ENCODE data around the gene DGKQ. TPM values are rescaled to one million over a fixed set of nuclear protein-coding genes. Genes with fewer than 3 reads are reported as not detected.
"Not testable (repeated sequence)": the region's sequence is repeated elsewhere in the genome, so short reads cannot be mapped to it uniquely, and the experiment has no call there.

DGKQ gene
- total RNA-seq, 1 experiment from 2014 or later = 6.7 TPM

- Histone ChIP-seq H3K9me3 (no peaks in the 10 kb centered on the region), H3K4me3 (no peak overlapping the region), H3K27me3 (no peaks in the 10 kb centered on the region)
These were observed 26.6 kb upstream of the DGKQ start for GRCh38 chr4:999882-1000425.

GRCh38 chr4:999240-999863, 26.0 kb upstream of the DGKQ start:
- not testable (repeated sequence) for H3K9me3 ChIP-seq, H3K27me3 ChIP-seq, H3K36me3 ChIP-seq, DNase-seq, H3K4me3 ChIP-seq

More at GRCh38 chr4:999882-1000425, 26.6 kb upstream of the DGKQ start:
- H3K36me3 ChIP-seq = no peaks in the 10 kb centered on the region
- no peak for DNase-seq

GRCh38 chr4:998096-998691, 24.8 kb upstream of the DGKQ start:
- Histone ChIP-seq H3K36me3 (no peaks in the 10 kb centered on the region), H3K4me3 (no peak overlapping the region), H3K27me3 (no peaks in the 10 kb centered on the region), H3K9me3 (no peaks in the 10 kb centered on the region)
- DNase-seq = no peak

GRCh38 chr4:997375-998071, 24.2 kb upstream of the DGKQ start:
- no peak for DNase-seq
- Histone ChIP-seq H3K4me3 (no peak overlapping the region), H3K27me3 (no peaks in the 10 kb centered on the region), H3K36me3 (no peaks in the 10 kb centered on the region), H3K9me3 (no peaks in the 10 kb centered on the region)

- Histone ChIP-seq H3K4me3 (no peak overlapping the region), H3K36me3 (no peaks in the 10 kb centered on the region), H3K27me3 (no peaks in the 10 kb centered on the region), H3K9me3 (no peaks in the 10 kb centered on the region)
- DNase-seq = no peak
These were observed 23.6 kb upstream of the DGKQ start for GRCh38 chr4:996997-997374.

- H3K4me3 ChIP-seq = no peak overlapping the region
- no peaks in the 10 kb centered on the region for H3K27me3 ChIP-seq
- no peaks in the 10 kb centered on the region for H3K36me3 ChIP-seq
These were observed 22.9 kb upstream of the DGKQ start for GRCh38 chr4:996030-996996.

GRCh38 chr4:995311-996026, 22.1 kb upstream of the DGKQ start:
- no peaks in the 10 kb centered on the region for H3K27me3 ChIP-seq
- H3K9me3 ChIP-seq = no peaks in the 10 kb centered on the region
- no peaks in the 10 kb centered on the region for H3K36me3 ChIP-seq
- no peak for DNase-seq
- H3K4me3 ChIP-seq = no peak overlapping the region

More at GRCh38 chr4:996030-996996, 22.9 kb upstream of the DGKQ start:
- no peaks in the 10 kb centered on the region for H3K9me3 ChIP-seq
- no peak for DNase-seq

GRCh38 chr4:993111-994029, 20.0 kb upstream of the DGKQ start, which contains the start of gene SLC26A1:
Gene SLC26A1 (minus strand): TSS chr4:993404. CDS start chr4:991703, 1,701 bp downstream.
- Histone ChIP-seq H3K27me3 (no peaks in the 10 kb centered on the region), H3K4me3 (no peak within 1 kb of the TSS), H3K9me3 (no peaks in the 10 kb centered on the region), H3K36me3 (no peaks in the 10 kb centered on the region)
- DNase-seq = no peak

GRCh38 chr4:992297-993110, 19.1 kb upstream of the DGKQ start:
- no peak overlapping the region for H3K4me3 ChIP-seq
- no peaks in the 10 kb centered on the region for H3K9me3 ChIP-seq
- no peaks in the 10 kb centered on the region for H3K27me3 ChIP-seq
- DNase-seq = no peak
- no peaks in the 10 kb centered on the region for H3K36me3 ChIP-seq

- no peaks in the 10 kb centered on the region for H3K9me3 ChIP-seq
- no peak overlapping the region for H3K4me3 ChIP-seq
- H3K36me3 ChIP-seq = no peaks in the 10 kb centered on the region
- DNase-seq = no peak
- no peaks in the 10 kb centered on the region for H3K27me3 ChIP-seq
These were observed 18.3 kb upstream of the DGKQ start for GRCh38 chr4:991451-992296.

GRCh38 chr4:990746-991367, 17.5 kb upstream of the DGKQ start:
- no peaks in the 10 kb centered on the region for H3K27me3 ChIP-seq
- no peak for DNase-seq
- H3K4me3 ChIP-seq = no peak overlapping the region
- H3K36me3 ChIP-seq = no peaks in the 10 kb centered on the region
- H3K9me3 ChIP-seq = no peaks in the 10 kb centered on the region

GRCh38 chr4:989722-990471, 16.5 kb upstream of the DGKQ start:
- no peaks in the 10 kb centered on the region for H3K9me3 ChIP-seq

More at GRCh38 chr4:989722-990471, 16.5 kb upstream of the DGKQ start:
- Histone ChIP-seq H3K27me3 (no peaks in the 10 kb centered on the region), H3K36me3 (no peaks in the 10 kb centered on the region), H3K4me3 (no peak overlapping the region)
- DNase-seq = no peak

All from MG63 (cell line).